NCI-H774 (cell line): ENCODE results near the gene PAX5.

ENCODE experiments used
- DNase-seq: peaks from one replicate; lab custom pipeline; 2025; lab: John Stamatoyannopoulos, UW

Gene PAX5

DNA sequence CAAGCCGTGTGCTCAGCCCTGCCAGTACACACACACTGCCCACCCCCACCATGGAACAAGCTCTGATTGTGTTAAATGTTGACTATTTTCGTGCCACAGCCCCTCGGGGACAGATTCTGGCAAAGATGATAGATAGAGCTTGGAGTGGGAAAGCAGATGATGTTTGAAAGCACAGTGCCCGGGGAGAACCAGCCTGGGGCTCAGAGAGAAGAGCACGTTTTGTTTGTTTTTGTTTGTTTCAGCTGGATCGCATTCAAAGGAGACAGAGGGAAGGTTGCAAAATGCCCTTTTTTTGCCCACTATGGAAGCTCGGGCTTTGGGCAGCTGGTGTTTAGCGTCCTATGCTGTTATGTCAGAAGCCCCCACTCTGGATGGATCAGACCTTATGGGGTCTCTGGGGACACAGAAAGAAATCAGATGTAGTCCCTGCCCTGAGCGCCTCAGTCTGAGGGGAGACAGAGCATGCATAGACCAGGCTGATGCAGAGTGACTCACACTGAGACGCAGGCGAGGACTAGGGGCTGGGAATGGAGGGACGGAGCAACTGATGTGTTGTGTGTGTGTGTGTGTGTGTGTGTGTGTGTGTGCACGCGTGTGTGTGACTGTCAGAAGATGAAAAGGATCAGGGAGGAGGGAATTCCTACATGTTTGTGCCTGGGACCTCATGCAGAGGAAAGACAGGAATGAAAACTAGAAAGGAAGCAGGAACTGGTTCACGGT is 231.7 kb downstream of the PAX5 start:
- no peak for DNase-seq

DNA sequence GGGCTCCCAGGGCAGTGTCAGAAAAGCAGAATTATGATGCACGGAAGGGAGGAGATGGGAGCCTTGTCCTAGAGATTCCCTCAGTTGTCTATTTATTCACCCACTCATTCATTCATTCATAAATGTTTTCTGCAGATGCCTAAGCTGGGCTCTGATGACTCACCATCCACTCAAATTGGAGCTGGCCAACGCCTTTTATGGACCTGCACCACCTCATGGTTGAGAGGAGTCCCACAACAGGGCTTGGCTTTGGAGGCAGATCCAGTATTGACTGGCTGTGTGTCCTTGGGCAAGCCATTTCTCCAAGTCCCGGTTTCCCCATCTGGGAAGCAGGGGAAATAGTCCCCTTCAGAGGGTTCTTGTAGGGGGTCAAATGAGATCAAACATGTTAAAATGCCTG is 233.6 kb downstream of the PAX5 start:
- no peak for DNase-seq

DNA sequence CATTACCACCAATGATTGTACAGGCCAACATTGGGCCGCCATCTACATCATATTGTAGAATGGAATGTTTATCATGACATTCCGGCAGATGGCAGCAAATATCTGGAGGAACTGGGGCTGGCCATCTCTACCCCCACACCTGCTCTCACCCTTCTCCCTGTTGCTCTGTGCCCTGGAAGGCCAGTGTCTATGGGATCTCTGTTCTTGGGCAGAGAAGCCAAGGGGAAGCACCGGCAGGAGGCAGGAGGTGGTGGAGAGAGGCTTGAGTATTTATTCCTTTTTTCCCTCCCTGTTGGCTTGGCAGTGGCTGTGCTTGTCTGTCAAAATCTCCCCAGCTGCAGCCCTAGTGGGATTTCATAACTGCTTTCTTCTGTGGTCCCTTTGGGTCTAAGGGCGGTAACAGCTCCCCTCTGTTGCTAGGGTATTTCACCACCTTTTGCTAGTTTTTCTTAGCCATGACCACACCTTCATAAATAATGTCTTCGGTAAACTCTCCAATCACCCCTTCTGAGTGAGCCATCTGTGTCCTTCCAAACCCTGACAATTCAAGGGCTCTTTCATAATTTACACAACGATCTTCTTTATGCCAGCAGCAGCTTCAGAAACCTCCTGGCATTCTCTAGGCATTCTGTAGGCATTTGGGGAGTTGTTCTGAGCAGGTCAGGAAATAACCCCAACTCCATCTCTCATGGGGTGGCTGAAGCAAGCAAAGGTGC is 235.6 kb downstream of the PAX5 start:
- DNase-seq, result peak; percentile 10

DNA sequence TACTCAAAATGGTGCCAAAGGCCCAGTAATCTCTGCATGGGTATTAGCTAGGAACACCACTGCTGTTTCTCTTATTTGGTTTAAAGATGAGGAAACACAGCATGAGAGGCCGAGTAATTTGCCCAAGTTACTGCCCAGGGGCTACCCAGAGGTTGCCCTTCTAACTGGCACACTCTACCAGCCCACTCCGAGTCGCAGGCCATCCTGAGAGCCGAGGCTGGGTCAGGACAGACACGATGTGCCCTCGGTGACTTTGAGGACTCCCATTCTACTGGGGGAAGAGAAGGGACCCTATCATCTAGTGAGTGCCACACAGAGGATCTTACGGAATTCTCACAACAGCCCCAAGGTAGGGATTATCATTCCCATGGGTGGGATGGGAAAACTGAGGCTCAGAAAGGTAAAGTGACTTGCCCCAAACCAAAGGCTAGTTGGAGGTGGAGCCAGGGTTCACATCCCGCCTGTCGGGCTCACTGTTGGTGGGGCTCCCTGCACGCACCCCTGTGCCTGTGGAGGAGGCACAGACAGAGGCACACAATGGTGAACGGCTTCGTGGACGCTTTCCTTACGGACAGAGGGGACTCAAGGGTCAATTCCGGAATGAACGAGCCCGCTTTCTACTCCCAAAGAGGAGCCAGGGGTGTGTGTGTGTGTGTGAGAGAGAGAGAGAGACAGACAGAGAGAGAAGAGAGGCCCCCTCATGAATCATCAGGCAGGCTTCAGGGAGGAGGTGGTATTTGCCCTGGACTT is 236.4 kb downstream of the PAX5 start:
- DNase-seq, result no peak

DNA sequence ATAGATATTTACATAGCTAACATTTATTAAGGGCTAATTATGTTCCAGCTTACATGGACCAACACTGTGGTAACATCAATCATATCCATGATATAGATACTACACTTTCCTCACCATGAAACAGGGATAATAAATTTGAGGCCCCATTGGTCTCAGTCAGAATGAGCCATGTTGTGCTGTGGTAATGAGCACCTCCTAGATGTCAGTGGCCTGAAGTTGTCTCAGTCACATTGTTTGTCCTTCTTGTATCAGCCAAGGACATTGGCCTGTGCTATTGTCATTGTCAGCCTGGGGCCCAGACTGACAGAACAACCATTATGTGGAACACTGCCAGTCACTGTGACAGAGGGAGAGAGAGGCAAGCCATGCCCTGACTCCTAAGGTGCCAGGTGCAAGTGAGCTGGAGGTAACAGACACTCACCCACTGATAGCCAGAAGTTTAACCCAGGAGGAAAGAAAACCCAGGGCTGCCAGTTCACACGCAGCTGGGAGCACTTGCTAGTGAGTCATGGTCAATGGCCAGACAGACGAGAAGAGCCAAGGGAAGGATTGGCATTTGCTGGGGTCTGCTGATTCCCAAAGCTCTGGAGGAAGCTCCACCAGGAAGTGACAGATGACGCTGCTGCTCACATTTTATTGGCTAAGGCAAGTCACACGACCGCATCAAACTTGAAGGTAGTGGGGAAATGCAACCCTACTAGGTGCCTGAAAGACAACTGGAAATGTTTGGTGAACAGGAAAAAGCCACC is 237.2 kb downstream of the PAX5 start:
- DNase-seq, result no peak

DNA sequence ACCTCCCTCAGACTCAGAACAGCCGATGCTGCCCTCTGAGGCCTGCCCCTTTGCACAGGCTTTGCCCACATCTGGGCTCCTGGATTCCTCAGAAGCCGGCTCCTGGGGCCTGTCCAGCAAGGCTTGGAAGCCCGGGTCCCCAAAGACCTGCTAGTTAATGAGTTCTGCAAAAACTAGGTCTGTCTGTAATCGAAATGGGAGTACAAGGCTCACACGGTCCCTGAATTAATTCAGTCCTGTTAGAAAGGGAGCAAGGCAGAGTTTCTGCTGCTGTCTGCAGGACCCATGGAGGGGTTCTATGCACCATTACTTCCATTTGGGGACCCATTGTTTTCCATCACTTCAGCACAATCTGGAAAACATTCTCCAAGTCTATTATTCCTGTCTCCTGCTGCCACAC is 239.6 kb downstream of the PAX5 start:
- no peak for DNase-seq

DNA sequence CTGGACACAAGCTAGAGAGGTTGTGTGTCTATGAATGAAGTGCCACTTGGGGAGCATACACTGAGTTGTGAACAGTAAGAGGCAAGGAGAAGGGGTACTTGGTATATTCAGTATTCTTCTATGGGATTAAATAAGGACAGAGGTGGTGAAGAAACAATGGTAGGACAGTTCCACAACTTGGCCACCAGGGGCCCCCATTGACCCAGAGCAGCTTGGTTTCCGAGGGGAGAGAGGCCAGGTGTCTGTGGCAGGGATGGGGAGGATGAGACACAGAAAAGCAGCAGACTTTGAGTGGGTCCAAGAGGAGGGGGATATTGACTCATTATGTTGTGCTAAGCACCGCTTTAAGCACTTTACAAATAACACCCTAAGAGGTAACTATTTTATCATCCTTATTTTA is 240.8 kb downstream of the PAX5 start:
- DNase-seq, result no peak

DNA sequence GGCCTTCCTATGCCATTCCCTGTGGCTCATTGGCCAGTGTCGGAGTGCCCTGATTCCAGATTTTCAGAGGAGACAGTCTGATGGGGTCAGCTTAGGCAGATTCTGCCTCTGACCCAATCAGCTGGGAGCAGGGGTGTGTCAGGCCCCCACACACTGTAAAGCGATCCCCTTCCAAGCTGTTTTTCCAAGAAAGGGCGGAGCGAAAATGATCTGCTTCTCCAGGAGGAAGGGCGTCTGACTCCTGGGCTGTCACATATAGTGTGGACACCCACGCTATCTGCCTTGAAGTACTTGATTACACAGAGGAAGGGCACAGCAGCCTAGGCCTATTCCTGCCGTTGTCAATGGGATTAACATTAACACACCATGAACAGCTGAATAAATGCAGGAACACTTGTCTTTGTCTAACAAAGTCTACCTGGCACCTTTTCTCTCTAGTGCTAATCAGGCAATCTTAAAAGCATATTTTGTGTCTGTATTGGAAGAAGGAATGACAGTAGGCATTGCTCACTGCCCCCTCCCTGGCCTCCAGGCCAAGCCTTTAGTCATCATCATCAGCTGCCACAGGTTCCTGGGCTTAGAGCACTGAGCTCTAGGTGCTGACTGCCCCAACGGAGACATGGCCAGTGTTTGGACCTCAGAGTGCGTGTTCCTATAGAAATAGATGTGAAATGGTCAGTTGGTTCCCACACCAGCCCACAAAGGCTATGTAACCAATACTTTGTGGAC is 242.7 kb downstream of the PAX5 start:
- DNase-seq, result no peak

DNA sequence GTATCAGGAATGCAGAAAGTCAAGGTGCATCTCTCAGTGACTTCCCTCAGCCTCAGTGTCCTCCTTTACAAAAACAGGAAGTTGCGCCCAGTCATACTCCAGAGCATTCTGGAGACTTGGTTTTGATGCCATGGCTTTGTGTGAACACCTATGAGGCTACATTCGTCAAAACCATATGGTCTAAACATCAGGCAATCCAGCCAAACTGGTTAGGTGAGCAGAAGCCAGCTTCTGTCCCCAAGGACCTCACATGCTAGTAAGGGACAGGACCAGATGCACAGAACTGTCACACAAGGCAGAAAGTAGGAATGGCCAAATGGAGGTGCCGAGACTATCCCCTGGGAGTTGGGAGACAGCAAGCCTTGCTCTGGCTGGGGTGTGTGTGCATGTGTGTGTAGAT is 244.2 kb downstream of the PAX5 start:
- no peak for DNase-seq

DNA sequence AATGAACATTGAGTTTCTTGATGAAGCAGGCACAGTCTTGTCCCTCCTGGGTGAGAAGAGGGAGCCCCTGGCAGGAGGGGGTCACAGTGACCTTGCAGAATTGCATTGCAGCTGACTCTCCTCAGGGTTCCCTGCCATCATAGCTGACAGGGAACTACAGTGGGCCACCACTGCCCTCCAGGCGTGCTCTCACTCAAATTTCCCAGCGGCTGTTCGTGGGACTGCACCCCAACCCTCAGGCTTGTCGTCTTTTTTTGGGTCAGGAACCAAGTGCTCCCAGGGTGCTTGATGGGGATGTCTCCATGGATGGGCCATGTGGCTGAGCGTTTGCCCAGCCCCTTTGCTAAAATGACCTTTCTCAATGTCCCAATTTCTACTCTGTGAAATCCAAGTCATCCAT is 245.5 kb downstream of the PAX5 start:
- no peak for DNase-seq

DNA sequence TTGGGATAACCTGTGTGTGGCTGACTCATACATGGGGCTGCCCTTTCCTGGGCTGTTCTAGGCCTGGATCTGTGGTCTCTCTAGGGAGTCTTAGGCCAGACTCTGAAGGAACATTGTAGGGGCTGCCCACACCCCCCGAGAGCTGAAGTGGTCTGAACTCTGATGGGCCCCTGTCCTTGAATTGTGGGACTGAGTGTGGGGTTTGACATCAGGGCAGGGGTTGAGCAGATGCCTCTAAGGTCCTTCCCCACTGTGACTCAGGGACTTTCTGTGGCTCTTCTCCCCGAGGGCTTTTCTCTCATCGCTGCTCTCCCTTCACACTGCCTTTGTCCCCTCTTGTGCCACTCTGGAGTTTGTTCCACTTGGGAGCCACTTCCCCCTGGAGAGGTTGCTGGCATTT is 246.4 kb downstream of the PAX5 start:
- DNase-seq, result no peak
